Subcutaneous abdominal adipose tissue (tissue), 5 donors: ENCODE measurements around the gene RALGAPA2.

Source experiments
- H3K27ac ChIP-seq: one replicate; pipeline ENCODE4 v1.7.0; 2013; ENCODE audit warnings: low read depth, mild to moderate bottlenecking, inconsistent platforms, low read length, moderate library complexity
- H3K27me3 ChIP-seq, 5 donors: one replicate each; pipeline ENCODE4 v1.7.0; 2013; ENCODE audit warnings: low read length in 5 of 5, inconsistent platforms in 1 of 5; ENCODE audit not compliant: control insufficient read depth in 5 of 5, insufficient read depth in 4 of 5
- H3K36me3 ChIP-seq, 5 donors: one replicate each; pipeline ENCODE4 v1.7.0; 2013; ENCODE audit warnings: low read length in 5 of 5; ENCODE audit not compliant: control insufficient read depth in 5 of 5, insufficient read depth in 5 of 5
- H3K4me1 ChIP-seq, 5 donors: one replicate each; pipeline ENCODE4 v1.7.0; 2013; ENCODE audit warnings: low read length in 5 of 5, mild to moderate bottlenecking in 3 of 5, moderate library complexity in 1 of 5; ENCODE audit not compliant: control insufficient read depth in 5 of 5, insufficient read depth in 5 of 5
- H3K4me3 ChIP-seq, 5 donors: one replicate each; pipeline ENCODE4 v1.7.0; 2013; ENCODE audit warnings: low read length in 5 of 5, low read depth in 1 of 5
- H3K9ac ChIP-seq, 5 donors: one replicate each; pipeline ENCODE4 v1.7.0; 2013; ENCODE audit warnings: low read length in 5 of 5, mild to moderate bottlenecking in 4 of 5, moderate library complexity in 3 of 5
- H3K9me3 ChIP-seq, 5 donors: one replicate each; pipeline ENCODE4 v1.7.0; 2013; ENCODE audit warnings: low read length in 5 of 5; ENCODE audit not compliant: control insufficient read depth in 5 of 5
- donor health status: healthy.
- donor health status: healthy.
- donor health status: healthy.
- donor health status: healthy.
- donor health status: healthy.

The RALGAPA2 gene

GRCh38 chr20:20399531-20400500 lies 312.6 kb downstream of the RALGAPA2 start:
- Histone ChIP-seq H3K4me1 (no peaks in the 10 kb centered on the region), H3K36me3 (peaks cover 4 to 70% (median 57%) of the 10 kb centered on the region in 5 donors), H3K4me3 (no peak overlapping the region), H3K9ac (no peak overlapping the region), H3K9me3 (no peaks in the 10 kb centered on the region), H3K27ac (no peak overlapping the region), H3K27me3 (no peaks in the 10 kb centered on the region)

- H3K4me3 ChIP-seq: no peak overlapping the region
- H3K9ac ChIP-seq: no peak overlapping the region
- H3K36me3 ChIP-seq: peaks cover 4 to 64% (median 54%) of the 10 kb centered on the region in 5 donors
Measured at GRCh38 chr20:20398123-20398522, 314.3 kb downstream of the RALGAPA2 start.

GRCh38 chr20:20396794-20397193 lies 315.6 kb downstream of the RALGAPA2 start:
- peaks cover 0 to 13% (median 8%) of the 10 kb centered on the region in 5 donors for H3K4me1 ChIP-seq
- no peak overlapping the region for H3K27ac ChIP-seq
- H3K4me3 ChIP-seq: no peak overlapping the region
- H3K27me3 ChIP-seq: no peaks in the 10 kb centered on the region
- H3K36me3 ChIP-seq: peaks cover 4 to 65% (median 56%) of the 10 kb centered on the region in 5 donors
- no peaks in the 10 kb centered on the region for H3K9me3 ChIP-seq
- H3K9ac ChIP-seq: no peak overlapping the region

More at GRCh38 chr20:20398123-20398522, 314.3 kb downstream of the RALGAPA2 start:
- peaks cover 0 to 12% (median 8%) of the 10 kb centered on the region in 5 donors for H3K4me1 ChIP-seq
- no peaks in the 10 kb centered on the region for H3K9me3 ChIP-seq
- H3K27me3 ChIP-seq: no peaks in the 10 kb centered on the region
- no peak overlapping the region for H3K27ac ChIP-seq

GRCh38 chr20:20395903-20396568 lies 316.4 kb downstream of the RALGAPA2 start:
- Histone ChIP-seq H3K36me3 (peaks cover 0 to 72% (median 64%) of the 10 kb centered on the region in 5 donors), H3K27ac (no peak overlapping the region), H3K27me3 (no peaks in the 10 kb centered on the region), H3K4me1 (peaks cover 0 to 13% (median 8%) of the 10 kb centered on the region in 5 donors), H3K4me3 (no peak overlapping the region), H3K9ac (no peak overlapping the region), H3K9me3 (no peaks in the 10 kb centered on the region)

DNA sequence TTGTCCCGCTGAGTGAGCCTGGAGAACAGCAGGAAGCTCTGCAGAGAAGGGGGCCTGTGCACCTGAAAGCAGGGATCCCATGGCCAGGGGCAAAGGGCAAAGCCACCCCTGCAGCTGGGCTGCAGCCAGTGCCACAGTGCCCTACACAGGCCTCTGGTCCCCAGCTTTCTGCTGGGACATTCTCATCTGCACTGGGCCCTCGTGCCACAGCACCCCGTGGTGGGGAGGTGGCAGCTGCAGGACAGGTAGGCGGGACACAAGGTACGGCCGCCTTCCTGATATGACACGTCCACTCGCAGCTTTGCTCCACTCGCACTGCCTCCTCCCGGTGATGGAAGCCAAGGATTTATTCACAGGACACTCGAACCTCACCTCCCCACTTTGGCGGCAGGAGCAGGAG lies 317.4 kb downstream of the RALGAPA2 start:
- no peaks in the 10 kb centered on the region for H3K27me3 ChIP-seq
- no peak overlapping the region for H3K9ac ChIP-seq
- H3K9me3 ChIP-seq: no peaks in the 10 kb centered on the region
- H3K27ac ChIP-seq: no peak overlapping the region
- no peak overlapping the region for H3K4me3 ChIP-seq
- H3K4me1 ChIP-seq: peaks cover 0 to 13% (median 8%) of the 10 kb centered on the region in 5 donors
- H3K36me3 ChIP-seq: peaks cover 0 to 78% (median 70%) of the 10 kb centered on the region in 5 donors

DNA sequence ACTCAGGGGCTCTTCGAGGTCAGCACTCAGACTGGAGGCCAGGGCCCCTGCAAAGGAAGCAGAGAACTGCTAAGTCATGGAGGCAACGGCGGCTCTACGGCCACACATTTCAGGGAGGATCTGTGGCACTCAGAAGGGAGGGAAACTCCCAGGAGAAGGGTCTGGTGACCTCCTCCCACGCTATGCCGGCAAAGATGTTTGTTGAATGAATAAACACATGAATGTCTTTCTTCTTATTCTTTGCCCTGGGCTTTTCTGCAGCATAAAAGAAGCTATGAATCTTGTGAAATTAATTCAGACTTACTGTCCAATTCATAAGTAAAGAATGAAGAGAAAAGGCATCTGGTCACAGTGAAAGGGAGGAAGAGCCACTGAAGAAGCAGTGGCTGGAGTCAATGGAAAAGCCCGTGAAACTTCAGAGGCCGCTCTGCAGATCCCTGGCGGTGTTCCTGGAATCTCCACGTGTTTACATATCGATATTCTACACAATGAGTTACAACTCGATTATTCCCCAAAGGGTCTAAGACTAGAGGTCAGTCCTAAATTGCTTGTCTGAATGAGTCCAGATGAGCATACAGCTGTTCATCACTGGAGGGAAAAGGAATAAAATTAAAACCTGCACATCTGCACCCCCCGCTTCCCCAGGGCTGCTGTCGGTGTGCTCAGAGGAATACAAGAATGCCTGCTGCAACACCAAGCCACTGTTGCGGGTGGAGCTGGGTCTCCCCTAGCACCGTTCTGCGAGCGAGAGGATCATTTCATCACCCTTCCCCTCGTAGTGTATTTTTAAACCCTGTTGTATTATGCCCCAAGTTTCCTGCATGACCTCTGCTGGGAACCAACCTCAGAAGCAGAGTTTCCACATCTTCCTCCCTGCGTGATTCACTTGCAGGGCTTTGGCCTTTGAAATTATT lies 319.0 kb downstream of the RALGAPA2 start:
- H3K4me3 ChIP-seq: no peak overlapping the region
- peaks cover 0 to 13% (median 8%) of the 10 kb centered on the region in 5 donors for H3K4me1 ChIP-seq
- H3K9me3 ChIP-seq: no peaks in the 10 kb centered on the region
- no peaks in the 10 kb centered on the region for H3K27me3 ChIP-seq
- no peak overlapping the region for H3K9ac ChIP-seq
- peaks cover 0 to 71% (median 63%) of the 10 kb centered on the region in 5 donors for H3K36me3 ChIP-seq
- no peak overlapping the region for H3K27ac ChIP-seq

- Histone ChIP-seq H3K9me3 (no peaks in the 10 kb centered on the region), H3K9ac (no peak overlapping the region), H3K4me3 (no peak overlapping the region), H3K27ac (no peak overlapping the region), H3K4me1 (peaks cover 0 to 13% (median 8%) of the 10 kb centered on the region in 5 donors), H3K36me3 (peaks cover 0 to 58% (median 56%) of the 10 kb centered on the region in 5 donors), H3K27me3 (no peaks in the 10 kb centered on the region)
Measured at GRCh38 chr20:20391766-20392165, 320.7 kb downstream of the RALGAPA2 start.

DNA sequence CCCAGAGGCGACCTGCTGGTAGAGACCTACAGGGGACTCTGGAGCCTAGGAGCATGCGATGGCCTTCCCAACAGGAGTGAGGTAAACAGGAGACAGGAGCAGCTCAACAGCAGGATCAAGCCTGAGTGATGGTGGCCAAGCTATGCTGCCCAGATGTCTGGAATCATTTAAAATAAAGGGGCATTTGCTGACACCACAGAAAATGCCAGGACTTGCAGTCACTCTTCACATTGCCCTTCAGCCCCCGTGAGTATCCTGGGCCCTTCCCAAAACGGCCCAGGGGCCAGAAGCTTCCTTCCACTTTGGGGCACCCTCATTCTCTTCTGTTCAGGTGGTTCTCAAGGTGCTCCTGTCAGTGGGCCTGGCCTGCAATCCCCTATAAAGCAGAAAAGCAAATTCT lies 321.3 kb downstream of the RALGAPA2 start:
- H3K27ac ChIP-seq: no peak overlapping the region
- no peaks in the 10 kb centered on the region for H3K27me3 ChIP-seq
- no peak overlapping the region for H3K4me3 ChIP-seq
- H3K9me3 ChIP-seq: no peaks in the 10 kb centered on the region
- peaks cover 0 to 54% (median 51%) of the 10 kb centered on the region in 5 donors for H3K36me3 ChIP-seq
- no peak overlapping the region for H3K9ac ChIP-seq
- H3K4me1 ChIP-seq: peaks cover 0 to 13% (median 8%) of the 10 kb centered on the region in 5 donors

DNA sequence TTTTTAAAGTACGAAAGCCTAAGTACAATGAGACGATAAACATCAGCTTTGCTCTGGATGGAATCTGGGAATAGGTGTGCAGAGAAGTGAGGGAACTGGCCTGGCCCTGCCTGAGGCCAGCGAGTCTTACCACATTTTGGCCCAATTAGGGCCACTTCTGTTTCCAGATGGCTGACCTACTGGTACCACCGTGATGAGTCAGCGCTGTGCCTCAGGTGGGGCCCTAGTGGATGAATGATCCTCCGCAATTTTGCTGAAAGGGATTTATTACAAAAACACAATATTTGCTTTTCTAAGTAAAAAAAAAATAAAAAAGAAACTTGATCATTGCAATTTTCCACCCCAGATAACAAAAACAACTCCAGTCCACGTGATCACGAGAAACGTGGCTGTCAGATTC lies 322.1 kb downstream of the RALGAPA2 start:
- Histone ChIP-seq H3K9me3 (no peaks in the 10 kb centered on the region), H3K27ac (no peak overlapping the region), H3K4me1 (peaks cover 0 to 13% (median 8%) of the 10 kb centered on the region in 5 donors), H3K4me3 (no peak overlapping the region), H3K27me3 (no peaks in the 10 kb centered on the region), H3K9ac (no peak overlapping the region), H3K36me3 (peaks cover 0 to 47% (median 44%) of the 10 kb centered on the region in 5 donors)
